ENCODE results near the gene SH3RF2.

Gene SH3RF2

GRCh38 chr5:146042628-146043279 lies 106.4 kb downstream of the SH3RF2 start:
- DNase-seq (ENCODE audit: low spot score): no peak
- TF ChIP-seq CTCF (IDR thresholded peaks at IDR 0.05; ENCODE audit: borderline replicate concordance, control extremely low read depth, extremely low read depth, insufficient read depth, missing control alignments): no peak
- in situ Hi-C loops (cut with MboI; ENCODE audit: low sequenced_read_pairs, unreplicated experiment): no loop called here

DNA sequence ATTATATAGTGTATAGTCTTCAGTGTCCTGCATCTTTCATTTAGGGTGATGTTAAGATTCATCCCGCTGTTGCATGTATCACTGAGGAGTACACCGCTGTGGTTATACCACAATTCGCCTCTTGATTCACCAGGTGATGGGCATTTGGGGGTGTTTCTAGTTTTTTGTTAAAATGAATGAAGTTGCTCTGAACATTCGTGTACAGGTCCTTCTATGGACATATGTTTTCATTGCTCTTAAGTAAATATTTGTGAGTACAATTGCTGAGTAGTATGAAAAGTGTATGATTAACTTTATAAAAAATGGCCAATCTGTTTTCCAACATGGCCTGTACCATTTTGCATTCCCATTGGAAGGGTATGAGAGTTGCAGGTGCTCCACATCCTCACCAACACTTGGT lies 107.3 kb downstream of the SH3RF2 start:
- in situ Hi-C loops (cut with MboI; ENCODE audit: low sequenced_read_pairs, unreplicated experiment): no loop called here
- no peak for DNase-seq (ENCODE audit: low spot score)
- no peak for TF ChIP-seq CTCF (IDR thresholded peaks at IDR 0.05; ENCODE audit: borderline replicate concordance, control extremely low read depth, extremely low read depth, insufficient read depth, missing control alignments)

- in situ Hi-C loops (cut with MboI; ENCODE audit: low sequenced_read_pairs, unreplicated experiment): no loop called here
- DNase-seq (ENCODE audit: low spot score): no peak
- no peak for TF ChIP-seq CTCF (IDR thresholded peaks at IDR 0.05; ENCODE audit: borderline replicate concordance, control extremely low read depth, extremely low read depth, insufficient read depth, missing control alignments)
Measured at GRCh38 chr5:146047396-146047795, 111.0 kb downstream of the SH3RF2 start.

DNA sequence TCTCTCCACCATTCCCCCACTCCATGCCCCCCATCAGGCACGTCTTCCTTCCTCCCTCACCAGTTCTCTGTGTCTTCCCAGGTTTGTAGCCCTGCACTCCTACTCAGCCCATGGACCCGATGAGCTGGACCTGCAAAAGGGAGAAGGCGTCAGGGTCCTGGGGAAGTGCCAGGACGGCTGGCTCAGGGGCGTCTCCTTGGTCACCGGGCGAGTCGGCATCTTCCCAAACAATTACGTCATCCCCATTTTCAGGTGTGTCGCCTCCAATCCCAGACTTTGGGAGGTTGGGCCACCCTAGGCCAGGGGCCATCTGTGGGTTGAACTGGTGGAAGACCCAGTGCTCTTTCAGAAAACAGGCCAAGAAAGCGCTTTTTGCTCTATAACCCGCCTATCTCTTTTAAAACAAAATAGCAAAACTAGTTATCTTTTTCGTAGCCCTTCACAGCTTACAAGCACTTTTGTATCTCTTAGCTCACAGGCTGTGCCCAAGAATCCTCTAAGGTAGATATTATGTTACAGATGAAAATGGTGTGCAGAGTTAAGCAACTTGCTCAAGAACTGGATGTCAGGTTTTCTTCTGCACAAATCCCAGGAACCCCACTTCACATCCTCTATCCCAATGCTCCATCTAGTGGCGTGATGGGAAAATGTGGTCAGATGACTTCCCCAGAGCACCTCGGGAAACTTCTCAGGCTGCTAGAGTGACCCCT lies 112.8 kb downstream of the SH3RF2 start:
- TF ChIP-seq CTCF (IDR thresholded peaks at IDR 0.05; ENCODE audit: borderline replicate concordance, control extremely low read depth, extremely low read depth, insufficient read depth, missing control alignments): peak; percentile 37
- DNase-seq (ENCODE audit: low spot score): peak; percentile 51
- in situ Hi-C loops (cut with MboI; ENCODE audit: low sequenced_read_pairs, unreplicated experiment): no loop called here

GRCh38 chr5:146049704-146050026 lies 113.3 kb downstream of the SH3RF2 start:
- TF ChIP-seq CTCF (IDR thresholded peaks at IDR 0.05; ENCODE audit: borderline replicate concordance, control extremely low read depth, extremely low read depth, insufficient read depth, missing control alignments): no peak
- in situ Hi-C loops (cut with MboI; ENCODE audit: low sequenced_read_pairs, unreplicated experiment): no loop called here

GRCh38 chr5:146050086-146050485 lies 113.7 kb downstream of the SH3RF2 start:
- in situ Hi-C loops (cut with MboI; ENCODE audit: low sequenced_read_pairs, unreplicated experiment): no loop called here
- DNase-seq (ENCODE audit: low spot score): no peak
- TF ChIP-seq CTCF (IDR thresholded peaks at IDR 0.05; ENCODE audit: borderline replicate concordance, control extremely low read depth, extremely low read depth, insufficient read depth, missing control alignments): no peak

More at GRCh38 chr5:146049704-146050026, 113.3 kb downstream of the SH3RF2 start:
- DNase-seq (ENCODE audit: low spot score): no peak

Measured in GM13976 (cell line).